Endothelial cell of hepatic sinusoid (primary cell): ENCODE data around the gene EZR.

Experiments used
- in situ Hi-C: cut with HindIII; loops from 2 replicates; pipeline ENCODE4 v1.10.0; 2017; ENCODE audit warnings: low sequenced_read_pairs

EZR gene

GRCh38 chr6:158819977-158820622, 932 bp upstream of the EZR start:
- in situ Hi-C loops = no loop called here

- in situ Hi-C loops = no loop called here
These were observed 471 bp downstream of the EZR start for GRCh38 chr6:158818581-158819212.

- in situ Hi-C loops = no loop called here
These were observed 1.2 kb downstream of the EZR start for GRCh38 chr6:158817728-158818580.

GRCh38 chr6:158816803-158817727, 2.1 kb downstream of the EZR start:
- in situ Hi-C loops = no loop called here

GRCh38 chr6:158816329-158816728, 2.8 kb downstream of the EZR start:
- in situ Hi-C loops = no loop called here

DNA sequence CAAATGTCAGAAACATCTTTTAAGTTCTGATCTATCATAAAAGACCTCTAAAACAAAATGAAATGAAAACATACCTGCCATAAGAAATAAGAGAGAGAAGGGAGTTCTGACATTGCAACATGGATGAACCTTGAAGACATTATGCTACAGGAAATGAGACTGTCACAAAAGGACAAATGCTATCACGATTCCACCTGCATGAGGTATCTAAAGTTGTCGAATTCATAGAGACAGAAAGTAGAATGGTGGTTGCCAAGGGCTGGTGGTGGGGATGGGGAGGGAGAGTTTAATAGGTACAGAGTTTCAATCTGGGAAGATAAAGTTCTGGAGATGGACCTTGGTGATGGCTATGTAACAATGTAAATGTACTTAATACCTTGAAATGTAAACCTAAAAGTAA, 3.3 kb downstream of the EZR start:
- in situ Hi-C loops = no loop called here

GRCh38 chr6:158815379-158815724, 3.8 kb downstream of the EZR start:
- in situ Hi-C loops = no loop called here

- in situ Hi-C loops = no loop called here
These were observed 6.1 kb downstream of the EZR start for GRCh38 chr6:158813032-158813431.

DNA sequence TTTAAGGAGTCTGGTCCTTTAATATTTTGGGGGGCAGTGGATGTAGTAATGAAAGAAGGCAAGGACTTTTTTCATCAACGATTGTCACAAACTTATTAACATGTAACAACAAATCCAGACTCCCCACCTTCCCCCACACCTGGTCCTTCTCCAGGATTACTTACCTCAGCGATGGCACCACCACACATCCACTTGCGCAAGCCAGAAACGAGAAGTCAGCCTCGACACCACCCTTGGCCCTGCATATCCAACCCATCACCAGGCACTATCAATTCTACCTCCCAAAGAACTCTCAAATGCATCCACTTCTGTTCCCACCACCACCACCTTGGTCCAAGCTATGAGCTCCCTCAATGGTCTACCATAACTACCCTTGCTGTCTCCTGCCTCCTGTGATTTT, 6.6 kb downstream of the EZR start:
- in situ Hi-C loops = no loop called here

DNA sequence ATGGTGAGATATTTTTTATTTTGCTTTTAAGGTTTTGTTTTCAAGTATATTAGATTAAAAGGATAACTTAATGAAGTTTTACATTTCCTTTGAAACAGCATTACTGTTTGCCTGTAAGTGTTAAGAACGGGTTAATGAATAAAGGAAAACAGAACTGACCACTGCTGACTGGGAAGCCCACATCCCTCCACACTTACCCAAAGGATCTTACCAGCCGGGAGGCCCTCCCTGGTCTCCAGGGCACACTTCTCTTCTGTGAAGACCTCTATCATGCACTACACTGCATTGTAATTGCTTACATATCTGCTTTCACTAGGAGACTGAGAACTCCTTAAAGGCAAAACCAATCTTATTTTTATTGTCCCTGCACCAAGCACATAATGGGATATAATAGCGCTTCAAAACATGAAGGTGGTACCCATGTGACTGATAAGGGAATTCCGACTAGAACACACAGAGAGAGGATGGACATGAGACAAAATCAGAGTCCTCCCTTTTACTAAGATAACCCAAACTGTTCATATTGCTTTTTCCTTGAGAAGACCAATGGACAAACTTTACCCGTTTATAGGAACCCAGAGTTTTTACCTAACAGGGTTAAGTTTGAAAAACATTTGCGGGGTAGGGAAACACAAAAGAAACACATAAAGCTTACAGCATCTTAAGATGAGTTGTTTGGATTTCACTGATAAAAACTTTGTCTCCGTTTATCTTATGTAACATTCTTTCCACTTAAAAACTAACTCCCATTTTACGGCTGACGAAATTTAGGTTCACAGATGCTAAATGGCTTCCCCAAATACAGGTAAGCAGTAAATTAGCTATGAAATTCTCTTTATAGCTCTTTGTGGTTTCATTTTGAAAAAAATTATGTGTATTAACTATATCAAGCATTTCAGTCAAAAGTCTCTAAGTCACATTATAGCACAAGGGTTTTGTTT, 8.7 kb downstream of the EZR start:
- in situ Hi-C loops = no loop called here

- in situ Hi-C loops = no loop called here
These were observed 10.1 kb downstream of the EZR start for GRCh38 chr6:158808941-158809678.

GRCh38 chr6:158808442-158808833, 10.7 kb downstream of the EZR start:
- in situ Hi-C loops = no loop called here

GRCh38 chr6:158807515-158808441, 11.4 kb downstream of the EZR start:
- in situ Hi-C loops = no loop called here

- in situ Hi-C loops = no loop called here
These were observed 13.3 kb downstream of the EZR start for GRCh38 chr6:158805698-158806377.

- in situ Hi-C loops = no loop called here
These were observed 15.0 kb downstream of the EZR start for GRCh38 chr6:158804207-158804606.

GRCh38 chr6:158803733-158804143, 15.4 kb downstream of the EZR start:
- in situ Hi-C loops = no loop called here

DNA sequence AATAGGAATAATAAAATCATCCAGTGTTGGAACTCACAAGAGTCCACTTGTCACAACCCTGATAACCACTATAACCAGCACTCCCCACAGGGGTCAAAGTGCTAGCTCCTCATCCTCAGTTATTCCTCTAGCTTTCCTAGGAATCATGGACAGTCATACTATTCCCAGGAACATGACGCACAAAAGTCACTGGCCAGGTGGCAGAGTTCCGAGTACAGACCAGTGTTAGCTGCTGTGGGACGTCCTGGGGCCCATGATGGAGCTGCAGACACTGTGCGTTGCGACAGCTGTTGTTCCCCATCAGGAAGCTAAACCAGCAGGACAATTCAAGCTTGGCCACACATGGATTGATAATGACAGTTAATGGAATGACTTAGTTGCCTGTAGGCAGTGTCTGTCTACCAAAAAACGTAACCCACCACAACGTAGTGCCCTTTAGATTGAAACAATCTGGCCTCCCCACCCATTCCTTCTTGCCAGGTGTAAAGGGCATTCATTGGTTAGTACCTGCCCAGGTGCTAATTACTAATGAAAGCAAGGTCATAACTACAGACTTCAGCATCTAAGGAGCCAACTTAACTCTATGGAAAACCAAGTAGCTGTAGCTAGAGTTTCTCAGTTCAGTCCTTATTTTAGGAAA, 17.4 kb downstream of the EZR start:
- in situ Hi-C loops = no loop called here
